GM23338 (cell line): ENCODE results near the gene SUPT3H.

ENCODE experiments used
- ETS1 ChIP-seq: IDR thresholded peaks from 2 replicates; pipeline ENCODE4 v1.6.1; 2016; ENCODE audit warnings: antibody characterized with exemption
- EZH2 ChIP-seq: fragments of 200-600 bp; sonication (generic); IDR thresholded peaks from one replicate; pipeline ENCODE4 v1.8.0; 2017; ENCODE audit warnings: antibody characterized with exemption, mild to moderate bottlenecking, low read depth; ENCODE audit not compliant: unreplicated experiment
- EZH2phosphoT487 ChIP-seq: fragments of 200-600 bp; sonication (generic); IDR thresholded peaks from one replicate; pipeline ENCODE4 v1.8.1; 2018; ENCODE audit warnings: antibody characterized with exemption; ENCODE audit not compliant: unreplicated experiment
- JUNB ChIP-seq: IDR thresholded peaks from one replicate; pipeline ENCODE4 v1.6.1; 2016; ENCODE audit warnings: antibody characterized with exemption; ENCODE audit not compliant: unreplicated experiment
- POLR2AphosphoS5 ChIP-seq: IDR thresholded peaks from 2 replicates; pipeline ENCODE4 v1.6.1; 2016; ENCODE audit warnings: antibody characterized with exemption, low read depth
- TF ChIP-seq, protein P1 (sequence below), 2 experiments: fragments of 200-600 bp in 1 of 2; sonication (generic) in 1 of 2; conservative IDR thresholded peaks; 2 replicates each; pipeline versions ENCODE4 v1.5.1 to v1.6.1; 2016 to 2017; ENCODE audit warnings: antibody characterized with exemption in 2 of 2, low read depth in 2 of 2, mild to moderate bottlenecking in 2 of 2, moderate library complexity in 1 of 2
- TF ChIP-seq, protein P2 (sequence below): IDR thresholded peaks from one replicate; pipeline ENCODE4 v1.6.1; 2018; ENCODE audit warnings: antibody characterized with exemption; ENCODE audit not compliant: unreplicated experiment

- TF ChIP-seq, protein P1, sequence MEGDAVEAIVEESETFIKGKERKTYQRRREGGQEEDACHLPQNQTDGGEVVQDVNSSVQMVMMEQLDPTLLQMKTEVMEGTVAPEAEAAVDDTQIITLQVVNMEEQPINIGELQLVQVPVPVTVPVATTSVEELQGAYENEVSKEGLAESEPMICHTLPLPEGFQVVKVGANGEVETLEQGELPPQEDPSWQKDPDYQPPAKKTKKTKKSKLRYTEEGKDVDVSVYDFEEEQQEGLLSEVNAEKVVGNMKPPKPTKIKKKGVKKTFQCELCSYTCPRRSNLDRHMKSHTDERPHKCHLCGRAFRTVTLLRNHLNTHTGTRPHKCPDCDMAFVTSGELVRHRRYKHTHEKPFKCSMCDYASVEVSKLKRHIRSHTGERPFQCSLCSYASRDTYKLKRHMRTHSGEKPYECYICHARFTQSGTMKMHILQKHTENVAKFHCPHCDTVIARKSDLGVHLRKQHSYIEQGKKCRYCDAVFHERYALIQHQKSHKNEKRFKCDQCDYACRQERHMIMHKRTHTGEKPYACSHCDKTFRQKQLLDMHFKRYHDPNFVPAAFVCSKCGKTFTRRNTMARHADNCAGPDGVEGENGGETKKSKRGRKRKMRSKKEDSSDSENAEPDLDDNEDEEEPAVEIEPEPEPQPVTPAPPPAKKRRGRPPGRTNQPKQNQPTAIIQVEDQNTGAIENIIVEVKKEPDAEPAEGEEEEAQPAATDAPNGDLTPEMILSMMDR (conservative IDR thresholded peaks at IDR 0.05; ENCODE audit: low read depth in 2 of 2): no peak
- no peak for TF ChIP-seq ETS1
- no peak for TF ChIP-seq POLR2AphosphoS5
- TF ChIP-seq EZH2: no peak
- TF ChIP-seq, protein P2, sequence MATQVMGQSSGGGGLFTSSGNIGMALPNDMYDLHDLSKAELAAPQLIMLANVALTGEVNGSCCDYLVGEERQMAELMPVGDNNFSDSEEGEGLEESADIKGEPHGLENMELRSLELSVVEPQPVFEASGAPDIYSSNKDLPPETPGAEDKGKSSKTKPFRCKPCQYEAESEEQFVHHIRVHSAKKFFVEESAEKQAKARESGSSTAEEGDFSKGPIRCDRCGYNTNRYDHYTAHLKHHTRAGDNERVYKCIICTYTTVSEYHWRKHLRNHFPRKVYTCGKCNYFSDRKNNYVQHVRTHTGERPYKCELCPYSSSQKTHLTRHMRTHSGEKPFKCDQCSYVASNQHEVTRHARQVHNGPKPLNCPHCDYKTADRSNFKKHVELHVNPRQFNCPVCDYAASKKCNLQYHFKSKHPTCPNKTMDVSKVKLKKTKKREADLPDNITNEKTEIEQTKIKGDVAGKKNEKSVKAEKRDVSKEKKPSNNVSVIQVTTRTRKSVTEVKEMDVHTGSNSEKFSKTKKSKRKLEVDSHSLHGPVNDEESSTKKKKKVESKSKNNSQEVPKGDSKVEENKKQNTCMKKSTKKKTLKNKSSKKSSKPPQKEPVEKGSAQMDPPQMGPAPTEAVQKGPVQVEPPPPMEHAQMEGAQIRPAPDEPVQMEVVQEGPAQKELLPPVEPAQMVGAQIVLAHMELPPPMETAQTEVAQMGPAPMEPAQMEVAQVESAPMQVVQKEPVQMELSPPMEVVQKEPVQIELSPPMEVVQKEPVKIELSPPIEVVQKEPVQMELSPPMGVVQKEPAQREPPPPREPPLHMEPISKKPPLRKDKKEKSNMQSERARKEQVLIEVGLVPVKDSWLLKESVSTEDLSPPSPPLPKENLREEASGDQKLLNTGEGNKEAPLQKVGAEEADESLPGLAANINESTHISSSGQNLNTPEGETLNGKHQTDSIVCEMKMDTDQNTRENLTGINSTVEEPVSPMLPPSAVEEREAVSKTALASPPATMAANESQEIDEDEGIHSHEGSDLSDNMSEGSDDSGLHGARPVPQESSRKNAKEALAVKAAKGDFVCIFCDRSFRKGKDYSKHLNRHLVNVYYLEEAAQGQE: no peak
- no peak for TF ChIP-seq JUNB
- TF ChIP-seq EZH2phosphoT487: no peak
Observed at GRCh38 chr6:45314146-45314545, 63.6 kb downstream of the SUPT3H start.
